Measurements from ENCODE around the gene TXNDC16. TPM values are rescaled to one million over a fixed set of nuclear protein-coding genes. Genes with fewer than 3 reads are reported as not detected.

TXNDC16 gene
- polyA plus RNA-seq, 1 donor (not counting 4 experiments of a cell fraction or from before 2014, with no cell fraction given) = 1.9 TPM

DNA sequence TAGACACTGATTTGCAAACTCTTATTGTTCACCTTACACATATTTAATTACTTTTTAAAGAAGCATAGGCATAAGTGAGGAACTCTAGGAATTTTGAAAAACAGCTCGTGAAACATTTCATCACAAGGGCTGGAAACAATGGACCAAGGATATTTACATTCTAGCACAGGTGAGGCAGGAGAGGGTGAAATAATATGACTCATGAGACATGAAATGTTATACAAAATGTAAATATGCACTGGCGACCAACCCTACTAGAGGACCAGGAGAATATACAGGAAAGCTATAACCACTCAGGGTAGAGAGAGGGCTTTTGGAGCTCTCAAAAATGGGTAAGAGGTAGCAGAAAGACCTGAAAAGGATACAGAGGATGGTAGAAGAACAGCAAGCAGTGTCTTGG lies 122.9 kb downstream of the TXNDC16 start:
- H3K27ac ChIP-seq (ENCODE audit: control insufficient read depth, insufficient read depth, low read length) = no peak overlapping the region
- H3K4me3 ChIP-seq (ENCODE audit: control insufficient read depth in 2 of 3, extremely low read depth in 1 of 3, insufficient read depth in 2 of 3, low read depth in 1 of 3, low read length in 3 of 3) = no peak overlapping the region
- H3K79me2 ChIP-seq (ENCODE audit: control insufficient read depth, insufficient read depth, low read length) = no peaks in the 10 kb centered on the region
- H3K9me1 ChIP-seq (ENCODE audit: control insufficient read depth, extremely low read depth, insufficient read depth, low read length) = no peaks in the 10 kb centered on the region
- no peaks in the 10 kb centered on the region for H3K27me3 ChIP-seq (ENCODE audit: control insufficient read depth, extremely low read depth, insufficient read depth, low read length)
- FAIRE-seq (no peak), DNase-seq (ENCODE audit: low read depth, low spot score) (no peak)
- H3K9me3 ChIP-seq (ENCODE audit: control insufficient read depth, low read depth, low read length) = no peaks in the 10 kb centered on the region
- no peaks in the 10 kb centered on the region for H3K36me3 ChIP-seq (ENCODE audit: control insufficient read depth in 2 of 2, extremely low read depth in 1 of 2, insufficient read depth in 2 of 2, low read length in 2 of 2)
- no peak for TF ChIP-seq EZH2 (IDR thresholded peaks at IDR 0.05; ENCODE audit: low read length)
- TF ChIP-seq, protein P1, sequence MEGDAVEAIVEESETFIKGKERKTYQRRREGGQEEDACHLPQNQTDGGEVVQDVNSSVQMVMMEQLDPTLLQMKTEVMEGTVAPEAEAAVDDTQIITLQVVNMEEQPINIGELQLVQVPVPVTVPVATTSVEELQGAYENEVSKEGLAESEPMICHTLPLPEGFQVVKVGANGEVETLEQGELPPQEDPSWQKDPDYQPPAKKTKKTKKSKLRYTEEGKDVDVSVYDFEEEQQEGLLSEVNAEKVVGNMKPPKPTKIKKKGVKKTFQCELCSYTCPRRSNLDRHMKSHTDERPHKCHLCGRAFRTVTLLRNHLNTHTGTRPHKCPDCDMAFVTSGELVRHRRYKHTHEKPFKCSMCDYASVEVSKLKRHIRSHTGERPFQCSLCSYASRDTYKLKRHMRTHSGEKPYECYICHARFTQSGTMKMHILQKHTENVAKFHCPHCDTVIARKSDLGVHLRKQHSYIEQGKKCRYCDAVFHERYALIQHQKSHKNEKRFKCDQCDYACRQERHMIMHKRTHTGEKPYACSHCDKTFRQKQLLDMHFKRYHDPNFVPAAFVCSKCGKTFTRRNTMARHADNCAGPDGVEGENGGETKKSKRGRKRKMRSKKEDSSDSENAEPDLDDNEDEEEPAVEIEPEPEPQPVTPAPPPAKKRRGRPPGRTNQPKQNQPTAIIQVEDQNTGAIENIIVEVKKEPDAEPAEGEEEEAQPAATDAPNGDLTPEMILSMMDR (optimal IDR thresholded peaks at IDR 0.05 in 1 of 3, IDR thresholded peaks at IDR 0.05 in 1 of 3, conservative IDR thresholded peaks at IDR 0.05 in 1 of 3; ENCODE audit: extremely low read depth in 1 of 3, insufficient read depth in 2 of 3, low read length in 3 of 3) = no peak
- dilution Hi-C loops (cut with MboI; ENCODE audit: extremely low pct_ligation_motif_present, low sequenced_read_pairs) = no loop called here
- no peak overlapping the region for H3K9ac ChIP-seq (ENCODE audit: control insufficient read depth, extremely low read depth, insufficient read depth, low read length)
- no peak overlapping the region for H3K4me2 ChIP-seq (ENCODE audit: control insufficient read depth, extremely low read depth, insufficient read depth, low read depth, low read length)
- no peak overlapping the region for H2AFZ ChIP-seq (ENCODE audit: control insufficient read depth, low read length)
- no peaks in the 10 kb centered on the region for H4K20me1 ChIP-seq (ENCODE audit: control insufficient read depth, extremely low read depth, insufficient read depth, low read length)
- no peaks in the 10 kb centered on the region for H3K4me1 ChIP-seq (ENCODE audit: control insufficient read depth, extremely low read depth, insufficient read depth, low read length)

DNA sequence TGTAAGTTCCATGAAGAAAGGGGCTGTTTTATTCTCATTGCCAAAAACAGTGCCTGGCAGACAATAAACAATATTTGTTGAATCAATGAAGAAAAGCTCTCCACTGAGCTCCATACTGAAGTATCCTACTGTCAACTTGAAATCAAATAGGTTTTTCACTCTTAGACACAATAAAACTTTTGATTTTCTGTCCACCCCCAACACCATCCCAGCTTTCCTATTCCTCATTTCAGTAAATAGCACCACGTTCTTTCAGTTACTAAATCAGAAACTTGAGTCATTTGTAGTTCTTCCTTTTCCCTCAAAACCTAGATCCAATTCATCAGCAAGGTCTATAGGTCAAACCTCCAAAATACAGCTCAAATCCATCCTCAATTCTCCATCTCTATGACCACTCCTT lies 124.8 kb downstream of the TXNDC16 start:
- Histone ChIP-seq H3K4me1 (ENCODE audit: control insufficient read depth, extremely low read depth, insufficient read depth, low read length) (no peaks in the 10 kb centered on the region), H3K36me3 (ENCODE audit: control insufficient read depth in 2 of 2, extremely low read depth in 1 of 2, insufficient read depth in 2 of 2, low read length in 2 of 2) (no peaks in the 10 kb centered on the region), H4K20me1 (ENCODE audit: control insufficient read depth, extremely low read depth, insufficient read depth, low read length) (no peaks in the 10 kb centered on the region), H2AFZ (ENCODE audit: control insufficient read depth, low read length) (no peak overlapping the region), H3K9me3 (ENCODE audit: control insufficient read depth, low read depth, low read length) (no peaks in the 10 kb centered on the region), H3K27me3 (ENCODE audit: control insufficient read depth, extremely low read depth, insufficient read depth, low read length) (no peaks in the 10 kb centered on the region), H3K79me2 (ENCODE audit: control insufficient read depth, insufficient read depth, low read length) (no peaks in the 10 kb centered on the region), H3K4me2 (ENCODE audit: control insufficient read depth, extremely low read depth, insufficient read depth, low read depth, low read length) (no peak overlapping the region), H3K9me1 (ENCODE audit: control insufficient read depth, extremely low read depth, insufficient read depth, low read length) (no peaks in the 10 kb centered on the region), H3K4me3 (ENCODE audit: control insufficient read depth in 2 of 3, extremely low read depth in 1 of 3, insufficient read depth in 2 of 3, low read depth in 1 of 3, low read length in 3 of 3) (no peak overlapping the region), H3K27ac (ENCODE audit: control insufficient read depth, insufficient read depth, low read length) (no peak overlapping the region), H3K9ac (ENCODE audit: control insufficient read depth, extremely low read depth, insufficient read depth, low read length) (no peak overlapping the region)
- no peak for DNase-seq (ENCODE audit: low read depth, low spot score)
- TF ChIP-seq, protein P1 (optimal IDR thresholded peaks at IDR 0.05 in 1 of 3, IDR thresholded peaks at IDR 0.05 in 1 of 3, conservative IDR thresholded peaks at IDR 0.05 in 1 of 3; ENCODE audit: extremely low read depth in 1 of 3, insufficient read depth in 2 of 3, low read length in 3 of 3) = no peak
- no peak for TF ChIP-seq EZH2 (IDR thresholded peaks at IDR 0.05; ENCODE audit: low read length)
- dilution Hi-C loops (cut with MboI; ENCODE audit: extremely low pct_ligation_motif_present, low sequenced_read_pairs) = no loop called here
- no peak for FAIRE-seq

Measured in keratinocyte (primary cell).